NCI-H2227 (cell line): ENCODE results near the gene ATP5F1C.

Experiments used
- DNase-seq: peaks from one replicate; lab custom pipeline; 2025; ENCODE audit not compliant: unreplicated experiment; lab: John Stamatoyannopoulos, UW

ATP5F1C gene

DNA sequence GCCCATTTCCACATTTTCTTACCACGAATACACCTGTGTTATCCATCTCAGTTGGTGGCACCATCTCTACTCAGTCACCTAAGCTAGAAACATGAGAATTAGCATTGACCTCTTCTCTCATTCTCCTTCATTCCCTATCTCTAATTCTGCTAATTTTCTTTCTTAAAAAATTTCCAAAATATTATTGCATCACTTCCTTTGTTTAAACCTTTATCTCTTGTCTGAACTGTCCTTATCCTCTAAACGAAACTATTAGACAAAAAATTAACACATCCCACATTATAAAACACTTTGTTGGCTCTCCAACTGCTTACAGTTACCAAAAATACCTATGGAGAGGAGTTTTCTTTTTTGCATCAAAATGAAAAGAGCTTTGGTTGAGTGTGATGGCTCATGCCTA, 48.6 kb downstream of the ATP5F1C start:
- DNase-seq, result no peak

DNA sequence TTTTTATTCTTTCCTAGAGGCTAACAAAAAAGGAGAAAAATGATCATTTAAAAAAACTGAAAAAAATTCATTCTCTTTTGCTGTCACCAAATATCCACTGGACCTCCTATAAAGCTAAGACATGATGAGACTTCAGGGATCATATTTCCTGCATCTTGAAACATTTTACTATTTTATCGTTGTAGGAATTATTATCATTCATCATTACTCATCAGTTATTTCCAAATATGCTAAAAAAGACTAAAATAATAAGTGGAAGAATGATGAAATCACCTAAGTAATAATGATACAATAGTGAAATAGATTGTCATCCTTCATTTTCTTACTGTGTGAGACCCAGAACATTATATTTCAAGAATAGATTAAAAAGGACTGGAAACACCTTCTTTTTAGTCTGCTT, 58.6 kb downstream of the ATP5F1C start:
- DNase-seq, result no peak

DNA sequence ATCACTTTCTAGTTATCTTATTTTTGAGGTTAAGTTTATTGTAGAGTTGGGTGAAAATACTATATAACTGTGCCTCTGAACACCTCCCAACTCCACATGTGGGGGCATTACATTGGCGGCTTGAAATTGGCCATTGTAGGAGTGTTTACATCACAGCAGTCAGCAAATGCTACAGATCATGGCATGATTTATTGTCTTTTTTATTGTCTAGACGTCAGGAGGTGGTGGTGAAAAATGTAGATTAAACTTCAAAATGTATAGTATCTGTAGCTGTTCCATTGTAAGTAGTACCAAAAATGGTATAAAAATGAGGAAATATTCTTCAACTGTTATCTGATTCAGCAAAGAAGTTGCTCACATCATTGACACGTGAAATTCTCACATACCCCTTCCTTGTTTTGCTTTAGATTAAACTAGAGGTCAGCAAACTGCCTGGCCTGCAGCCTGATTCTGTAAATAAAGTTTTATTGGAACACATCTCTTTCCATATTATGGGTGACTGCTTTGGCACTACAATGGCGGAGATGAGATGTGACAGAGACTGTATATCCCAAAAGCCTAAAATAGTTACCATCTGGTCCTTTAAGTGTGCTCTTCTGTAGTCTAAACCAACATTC, 65.4 kb downstream of the ATP5F1C start:
- no peak for DNase-seq

DNA sequence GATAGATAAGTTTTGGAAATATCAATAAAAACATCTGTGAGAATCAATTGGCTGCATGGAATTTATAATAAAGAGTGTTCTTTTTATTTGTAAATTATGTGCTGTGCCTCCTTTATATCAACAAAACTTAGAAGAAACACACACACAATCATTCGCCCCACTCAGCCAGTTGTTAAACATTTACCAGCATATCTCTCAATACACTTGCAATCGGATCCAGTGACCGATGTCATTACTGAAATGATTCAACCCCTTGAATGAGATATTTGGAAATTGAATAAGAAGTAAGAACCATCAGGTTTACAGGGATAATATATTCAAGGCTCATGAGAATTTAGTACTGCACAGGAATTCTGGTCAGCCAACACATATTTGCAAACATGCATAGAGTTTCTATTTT, 65.9 kb downstream of the ATP5F1C start:
- DNase-seq, result no peak

DNA sequence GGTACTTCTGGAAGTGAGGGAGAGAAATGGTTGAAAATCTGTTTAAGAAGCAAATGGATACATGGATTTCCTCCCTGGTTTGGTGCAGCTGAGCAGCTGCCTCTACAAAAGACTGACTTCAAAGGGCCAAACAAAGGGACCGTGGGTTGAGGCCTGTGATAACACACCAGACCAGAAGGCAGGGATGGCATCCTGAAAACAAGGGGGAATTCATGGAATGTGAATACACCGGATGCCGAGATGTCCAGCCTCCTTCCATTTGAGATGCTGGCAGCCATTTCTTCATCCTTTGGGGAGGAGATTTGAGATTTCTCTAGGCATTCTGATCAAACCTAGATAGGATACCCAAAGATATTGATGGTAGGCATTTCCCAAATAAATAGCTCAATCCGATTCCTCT, 67.2 kb downstream of the ATP5F1C start:
- DNase-seq, result no peak

DNA sequence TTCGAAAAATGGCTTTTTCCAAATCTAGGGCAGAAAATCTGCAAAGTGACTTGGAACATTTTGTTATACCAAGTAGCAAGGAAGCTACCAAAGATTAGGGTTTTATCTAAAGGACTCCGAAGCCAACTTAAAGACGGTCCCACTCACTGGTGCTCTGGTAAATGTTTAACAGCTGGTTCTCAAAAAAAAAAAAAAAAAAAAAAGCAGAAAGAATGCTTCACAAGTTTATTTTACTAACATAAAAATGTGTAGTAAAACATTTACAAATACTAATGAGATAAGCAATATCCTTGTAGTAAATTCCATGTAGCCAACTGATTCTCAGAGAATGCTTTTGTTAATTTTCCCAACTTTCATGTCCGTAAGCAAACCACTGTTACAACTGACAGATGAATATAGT, 68.7 kb downstream of the ATP5F1C start:
- no peak for DNase-seq

DNA sequence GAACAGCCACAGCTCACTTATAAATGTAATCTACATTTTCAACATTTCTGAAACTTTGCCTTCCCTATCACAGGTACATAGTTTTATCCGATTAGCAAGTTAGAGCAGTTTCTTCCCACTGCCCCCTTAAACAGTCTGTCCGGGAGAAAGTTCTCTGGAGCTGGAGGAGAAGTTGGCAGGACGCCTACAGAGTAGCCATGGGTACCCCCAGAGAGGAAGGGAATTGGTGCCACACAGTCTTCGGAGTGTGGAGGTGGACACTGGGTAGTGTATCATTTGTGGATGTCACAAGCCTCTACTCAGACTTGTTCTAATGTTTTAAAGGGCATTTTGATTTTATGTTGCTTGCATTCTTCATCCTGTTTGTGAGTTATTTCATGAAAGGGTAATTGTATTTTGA, 69.3 kb downstream of the ATP5F1C start:
- DNase-seq, result no peak
